Muscle layer of colon (tissue), 2 donors: ENCODE data around the gene TTC34.
"Not testable (repeated sequence)": the region's sequence is repeated elsewhere in the genome, so short reads cannot be mapped to it uniquely, and the experiment has no call there.

Experiments used
- H3K27ac ChIP-seq: one replicate; pipeline ENCODE4 v1.7.0; 2013; ENCODE audit warnings: low read depth, mild to moderate bottlenecking, low read length, moderate library complexity
- H3K27me3 ChIP-seq, 2 donors: one replicate each; pipeline ENCODE4 v1.7.0; 2013; ENCODE audit warnings: low read length in 2 of 2, mild to moderate bottlenecking in 2 of 2; ENCODE audit not compliant: insufficient read depth in 2 of 2, control insufficient read depth in 1 of 2
- H3K36me3 ChIP-seq: one replicate; pipeline ENCODE4 v1.7.0; 2013; ENCODE audit warnings: mild to moderate bottlenecking, low read length; ENCODE audit not compliant: insufficient read depth
- H3K4me1 ChIP-seq: one replicate; pipeline ENCODE4 v1.7.0; 2013; ENCODE audit warnings: mild to moderate bottlenecking, low read length; ENCODE audit not compliant: insufficient read depth
- H3K4me3 ChIP-seq, 2 donors: one replicate each; pipeline ENCODE4 v1.7.0; 2013; ENCODE audit warnings: low read length in 2 of 2, low read depth in 1 of 2, mild to moderate bottlenecking in 1 of 2, moderate library complexity in 1 of 2
- H3K9ac ChIP-seq: one replicate; pipeline ENCODE4 v1.7.0; 2013; ENCODE audit warnings: low read length
- H3K9me3 ChIP-seq: one replicate; pipeline ENCODE4 v1.7.0; 2013; ENCODE audit warnings: mild to moderate bottlenecking, low read length
- donor health status: abdominal sarcoma.
- donor health status: Adenocarcinoma of cecum.

The TTC34 gene

GRCh38 chr1:2777424-2778219 lies 23.9 kb downstream of the TTC34 start:
- Histone ChIP-seq H3K9ac (no peak overlapping the region), H3K27ac (no peak overlapping the region), H3K36me3 (no peaks in the 10 kb centered on the region), H3K27me3 (peaks cover 0 to 4% of the 10 kb centered on the region in 2 donors), H3K4me1 (no peaks in the 10 kb centered on the region), H3K9me3 (no peaks in the 10 kb centered on the region), H3K4me3 (no peak overlapping the region)

- H3K9ac ChIP-seq, result not testable (repeated sequence)
Measured at GRCh38 chr1:2775333-2775732, 26.2 kb downstream of the TTC34 start.

GRCh38 chr1:2768052-2768451 lies 33.4 kb downstream of the TTC34 start:
- not testable (repeated sequence) for H3K36me3 ChIP-seq, H3K4me1 ChIP-seq, H3K9ac ChIP-seq, H3K27me3 ChIP-seq, H3K27ac ChIP-seq, H3K9me3 ChIP-seq, H3K4me3 ChIP-seq

More at GRCh38 chr1:2775333-2775732, 26.2 kb downstream of the TTC34 start:
- not testable (repeated sequence) for H3K9me3 ChIP-seq, H3K4me1 ChIP-seq, H3K4me3 ChIP-seq, H3K27me3 ChIP-seq, H3K27ac ChIP-seq, H3K36me3 ChIP-seq

GRCh38 chr1:2759433-2759832 lies 42.1 kb downstream of the TTC34 start:
- not testable (repeated sequence) for H3K36me3 ChIP-seq, H3K4me3 ChIP-seq, H3K9me3 ChIP-seq, H3K27me3 ChIP-seq, H3K9ac ChIP-seq, H3K4me1 ChIP-seq, H3K27ac ChIP-seq

- H3K36me3 ChIP-seq, H3K4me1 ChIP-seq: not testable (repeated sequence)
Measured at GRCh38 chr1:2757519-2757918, 44.0 kb downstream of the TTC34 start.

GRCh38 chr1:2755426-2755825 lies 46.1 kb downstream of the TTC34 start:
- not testable (repeated sequence) for H3K27me3 ChIP-seq, H3K36me3 ChIP-seq, H3K27ac ChIP-seq, H3K9ac ChIP-seq, H3K9me3 ChIP-seq, H3K4me1 ChIP-seq, H3K4me3 ChIP-seq

More at GRCh38 chr1:2757519-2757918, 44.0 kb downstream of the TTC34 start:
- not testable (repeated sequence) for H3K9me3 ChIP-seq, H3K27ac ChIP-seq, H3K4me3 ChIP-seq, H3K27me3 ChIP-seq, H3K9ac ChIP-seq

- H3K4me1 ChIP-seq, H3K27ac ChIP-seq, H3K36me3 ChIP-seq, H3K9ac ChIP-seq, H3K4me3 ChIP-seq, H3K9me3 ChIP-seq, H3K27me3 ChIP-seq: not testable (repeated sequence)
Measured at GRCh38 chr1:2754597-2754996, 46.9 kb downstream of the TTC34 start.

GRCh38 chr1:2752503-2752902 lies 49.0 kb downstream of the TTC34 start:
- not testable (repeated sequence) for H3K36me3 ChIP-seq, H3K27ac ChIP-seq, H3K9ac ChIP-seq, H3K27me3 ChIP-seq, H3K9me3 ChIP-seq, H3K4me3 ChIP-seq, H3K4me1 ChIP-seq

GRCh38 chr1:2751866-2752265 lies 49.6 kb downstream of the TTC34 start:
- not testable (repeated sequence) for H3K9ac ChIP-seq, H3K9me3 ChIP-seq, H3K36me3 ChIP-seq, H3K4me1 ChIP-seq, H3K27ac ChIP-seq, H3K4me3 ChIP-seq, H3K27me3 ChIP-seq

GRCh38 chr1:2750766-2751730 lies 50.4 kb downstream of the TTC34 start:
- H3K36me3 ChIP-seq, H3K9me3 ChIP-seq, H3K4me1 ChIP-seq, H3K27ac ChIP-seq, H3K4me3 ChIP-seq, H3K27me3 ChIP-seq, H3K9ac ChIP-seq: not testable (repeated sequence)

- not testable (repeated sequence) for H3K9ac ChIP-seq, H3K27me3 ChIP-seq, H3K9me3 ChIP-seq, H3K4me3 ChIP-seq, H3K27ac ChIP-seq, H3K36me3 ChIP-seq, H3K4me1 ChIP-seq
Measured at GRCh38 chr1:2750041-2750680, 51.3 kb downstream of the TTC34 start.
